Measurements from ENCODE around the gene H1-8.

Gene H1-8

GRCh38 chr3:129521611-129522010 lies 21.4 kb upstream of the H1-8 start:
- Histone ChIP-seq H3K23ac (ENCODE audit: low read length) (no peak overlapping the region), H3K4me1 (ENCODE audit: control insufficient read depth, low read depth, low read length) (no peaks in the 10 kb centered on the region), H2AK5ac (ENCODE audit: low read length) (no peak overlapping the region), H3K18ac (ENCODE audit: low read length) (no peak overlapping the region), H3K4ac (ENCODE audit: low read depth, low read length) (no peak overlapping the region), H3K27ac (ENCODE audit: low read depth, low read length) (no peak overlapping the region), H3K4me2 (ENCODE audit: low read length) (no peak overlapping the region), H2BK120ac (ENCODE audit: low read depth, low read length) (no peak overlapping the region), H3K9ac (ENCODE audit: low read length) (no peak overlapping the region), H3K79me1 (ENCODE audit: low read length) (no peaks in the 10 kb centered on the region), H2BK5ac (ENCODE audit: low read length) (no peak overlapping the region), H2BK15ac (replicated peaks; ENCODE audit: low read depth) (no peak overlapping the region), H4K8ac (ENCODE audit: low read depth, low read length) (no peak overlapping the region), H3K79me2 (ENCODE audit: control insufficient read depth, insufficient read depth, low read length) (no peaks in the 10 kb centered on the region), H3K56ac (ENCODE audit: low read length) (no peak overlapping the region), H3K36me3 (ENCODE audit: control insufficient read depth, insufficient read depth, low read length) (no peaks in the 10 kb centered on the region), H3K4me3 (ENCODE audit: low read length) (no peak overlapping the region), H4K5ac (ENCODE audit: low read length) (no peak overlapping the region), H3K27me3 (ENCODE audit: insufficient read depth, low read length, poor library complexity) (no peaks in the 10 kb centered on the region)
- no CpG with 5 or more reads among the region's 8 CpGs for WGBS (ENCODE audit: extremely low coverage, insufficient coverage, low lambda C conversion rate)
- no peak for DNase-seq

GRCh38 chr3:129522953-129523352 lies 20.0 kb upstream of the H1-8 start:
- H3K9ac ChIP-seq (ENCODE audit: low read length): no peak overlapping the region
- no peak overlapping the region for H3K4ac ChIP-seq (ENCODE audit: low read depth, low read length)
- no peak overlapping the region for H3K18ac ChIP-seq (ENCODE audit: low read length)
- no peak overlapping the region for H3K56ac ChIP-seq (ENCODE audit: low read length)
- H2BK15ac ChIP-seq (replicated peaks; ENCODE audit: low read depth): no peak overlapping the region
- H3K4me2 ChIP-seq (ENCODE audit: low read length): no peak overlapping the region
- H3K23ac ChIP-seq (ENCODE audit: low read length): no peak overlapping the region
- no peak overlapping the region for H4K5ac ChIP-seq (ENCODE audit: low read length)
- no peak overlapping the region for H2AK5ac ChIP-seq (ENCODE audit: low read length)
- no peaks in the 10 kb centered on the region for H3K79me2 ChIP-seq (ENCODE audit: control insufficient read depth, insufficient read depth, low read length)
- no peaks in the 10 kb centered on the region for H3K27me3 ChIP-seq (ENCODE audit: insufficient read depth, low read length, poor library complexity)
- no peaks in the 10 kb centered on the region for H3K36me3 ChIP-seq (ENCODE audit: control insufficient read depth, insufficient read depth, low read length)
- DNase-seq: no peak
- H3K4me3 ChIP-seq (ENCODE audit: low read length): no peak overlapping the region
- no peak overlapping the region for H3K27ac ChIP-seq (ENCODE audit: low read depth, low read length)
- WGBS (ENCODE audit: extremely low coverage, insufficient coverage, low lambda C conversion rate): no CpG with 5 or more reads among the region's 5 CpGs
- H4K8ac ChIP-seq (ENCODE audit: low read depth, low read length): no peak overlapping the region
- H2BK120ac ChIP-seq (ENCODE audit: low read depth, low read length): no peak overlapping the region
- H3K79me1 ChIP-seq (ENCODE audit: low read length): no peaks in the 10 kb centered on the region
- no peak overlapping the region for H2BK5ac ChIP-seq (ENCODE audit: low read length)
- no peaks in the 10 kb centered on the region for H3K4me1 ChIP-seq (ENCODE audit: control insufficient read depth, low read depth, low read length)

- no peak overlapping the region for H2AK5ac ChIP-seq (ENCODE audit: low read length)
- H4K5ac ChIP-seq (ENCODE audit: low read length): no peak overlapping the region
- no peak overlapping the region for H3K23ac ChIP-seq (ENCODE audit: low read length)
- H3K4ac ChIP-seq (ENCODE audit: low read depth, low read length): no peak overlapping the region
- H3K56ac ChIP-seq (ENCODE audit: low read length): no peak overlapping the region
- no peaks in the 10 kb centered on the region for H3K4me1 ChIP-seq (ENCODE audit: control insufficient read depth, low read depth, low read length)
- H4K8ac ChIP-seq (ENCODE audit: low read depth, low read length): no peak overlapping the region
- H3K79me2 ChIP-seq (ENCODE audit: control insufficient read depth, insufficient read depth, low read length): no peaks in the 10 kb centered on the region
- no peak overlapping the region for H2BK120ac ChIP-seq (ENCODE audit: low read depth, low read length)
- H3K4me2 ChIP-seq (ENCODE audit: low read length): no peak overlapping the region
- H3K27ac ChIP-seq (ENCODE audit: low read depth, low read length): no peak overlapping the region
- no peak overlapping the region for H2BK5ac ChIP-seq (ENCODE audit: low read length)
- no peak overlapping the region for H3K4me3 ChIP-seq (ENCODE audit: low read length)
- no peak overlapping the region for H3K9ac ChIP-seq (ENCODE audit: low read length)
- no peaks in the 10 kb centered on the region for H3K27me3 ChIP-seq (ENCODE audit: insufficient read depth, low read length, poor library complexity)
- no peak overlapping the region for H3K18ac ChIP-seq (ENCODE audit: low read length)
- DNase-seq: no peak
- H3K36me3 ChIP-seq (ENCODE audit: control insufficient read depth, insufficient read depth, low read length): no peaks in the 10 kb centered on the region
- no peaks in the 10 kb centered on the region for H3K79me1 ChIP-seq (ENCODE audit: low read length)
- no CpG with 5 or more reads among the region's 4 CpGs for WGBS (ENCODE audit: extremely low coverage, insufficient coverage, low lambda C conversion rate)
- no peak overlapping the region for H2BK15ac ChIP-seq (replicated peaks; ENCODE audit: low read depth)
Measured at GRCh38 chr3:129524081-129524480, 18.9 kb upstream of the H1-8 start.

DNA sequence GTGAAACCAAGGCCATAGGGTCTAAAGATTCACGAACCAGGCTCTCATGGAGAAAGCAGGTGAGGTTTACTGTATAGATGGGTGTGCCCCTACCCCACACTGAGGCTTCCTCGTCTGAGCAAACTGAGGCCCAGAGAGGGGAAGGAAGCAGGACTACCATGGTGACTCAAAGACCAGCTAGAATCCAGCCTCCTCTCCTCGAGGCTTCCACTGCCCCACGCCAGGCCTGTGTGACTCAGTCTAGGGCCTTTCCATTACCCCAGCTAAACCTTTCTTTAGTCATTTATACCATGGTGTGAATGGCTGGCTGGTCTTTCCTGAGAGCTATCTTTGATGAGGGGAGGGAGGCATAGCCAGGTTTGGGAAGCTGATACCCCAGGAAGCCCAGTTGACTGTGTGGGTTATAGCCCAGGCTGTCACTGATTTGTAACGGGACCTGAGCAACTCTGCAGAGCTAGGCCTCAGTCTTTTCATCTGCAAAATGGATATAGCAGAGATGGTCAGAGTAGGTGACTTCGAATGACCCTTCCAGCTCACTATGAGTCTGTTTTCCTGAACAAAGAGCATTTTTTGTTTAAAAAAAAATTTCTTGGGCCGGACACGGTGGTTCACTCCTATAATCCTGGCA lies 17.5 kb upstream of the H1-8 start:
- DNase-seq: no peak
- Histone ChIP-seq H2BK15ac (replicated peaks; ENCODE audit: low read depth) (no peak overlapping the region), H3K56ac (ENCODE audit: low read length) (no peak overlapping the region), H3K4me1 (ENCODE audit: control insufficient read depth, low read depth, low read length) (peaks cover 4% of the 10 kb centered on the region), H3K79me2 (ENCODE audit: control insufficient read depth, insufficient read depth, low read length) (no peaks in the 10 kb centered on the region), H4K8ac (ENCODE audit: low read depth, low read length) (no peak overlapping the region), H3K18ac (ENCODE audit: low read length) (no peak overlapping the region), H3K4ac (ENCODE audit: low read depth, low read length) (no peak overlapping the region), H2BK120ac (ENCODE audit: low read depth, low read length) (no peak overlapping the region), H3K9ac (ENCODE audit: low read length) (no peak overlapping the region), H3K4me2 (ENCODE audit: low read length) (no peak overlapping the region), H3K36me3 (ENCODE audit: control insufficient read depth, insufficient read depth, low read length) (no peaks in the 10 kb centered on the region), H3K4me3 (ENCODE audit: low read length) (no peak overlapping the region), H3K27me3 (ENCODE audit: insufficient read depth, low read length, poor library complexity) (no peaks in the 10 kb centered on the region), H3K79me1 (ENCODE audit: low read length) (no peaks in the 10 kb centered on the region), H2AK5ac (ENCODE audit: low read length) (no peak overlapping the region), H3K27ac (ENCODE audit: low read depth, low read length) (no peak overlapping the region), H2BK5ac (ENCODE audit: low read length) (no peak overlapping the region), H3K23ac (ENCODE audit: low read length) (no peak overlapping the region), H4K5ac (ENCODE audit: low read length) (no peak overlapping the region)
- WGBS (ENCODE audit: extremely low coverage, insufficient coverage, low lambda C conversion rate): no CpG with 5 or more reads among the region's 8 CpGs

DNA sequence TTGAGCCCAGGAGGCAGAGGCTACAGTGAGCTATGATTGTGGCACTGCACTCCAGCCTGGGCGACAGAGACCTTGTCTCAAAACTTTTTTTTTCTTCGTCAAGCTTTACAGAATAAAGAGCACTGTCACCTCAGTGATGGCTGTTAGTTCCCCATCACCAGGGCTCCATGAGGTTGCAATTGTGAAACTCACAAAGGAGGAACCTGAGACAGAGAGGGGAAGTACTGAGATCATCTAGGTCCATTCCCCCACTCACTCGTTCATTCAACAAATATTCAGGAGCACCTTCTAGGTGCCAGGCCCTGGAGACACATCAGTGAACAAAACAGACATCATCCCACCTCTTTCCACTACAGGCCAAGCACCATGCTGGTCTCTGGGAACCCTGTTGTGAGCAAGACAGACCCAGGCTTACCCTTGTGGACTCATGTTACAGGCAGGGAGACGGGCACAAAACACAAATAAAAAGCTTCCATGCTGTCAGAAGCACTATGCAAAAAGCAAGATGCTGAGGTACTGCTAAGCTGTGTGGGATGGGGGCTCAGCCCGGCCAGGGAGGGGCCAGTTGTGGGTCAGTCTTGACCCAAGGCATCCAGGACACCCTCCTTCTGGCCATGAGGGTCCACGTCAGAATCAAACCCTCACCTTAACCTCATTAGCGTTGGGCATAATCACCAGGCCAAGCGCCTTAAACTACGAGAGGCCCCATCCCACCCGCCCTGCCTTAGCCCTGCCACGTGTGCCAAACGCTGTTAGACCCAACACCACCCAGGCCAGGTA lies 16.7 kb upstream of the H1-8 start:
- no peak overlapping the region for H2AK5ac ChIP-seq (ENCODE audit: low read length)
- no peaks in the 10 kb centered on the region for H3K79me1 ChIP-seq (ENCODE audit: low read length)
- H3K18ac ChIP-seq (ENCODE audit: low read length): no peak overlapping the region
- no peak overlapping the region for H2BK120ac ChIP-seq (ENCODE audit: low read depth, low read length)
- no peak overlapping the region for H3K4me3 ChIP-seq (ENCODE audit: low read length)
- H3K56ac ChIP-seq (ENCODE audit: low read length): peak overlapping the region; percentile 44
- H3K27ac ChIP-seq (ENCODE audit: low read depth, low read length): no peak overlapping the region
- no peak overlapping the region for H3K4me2 ChIP-seq (ENCODE audit: low read length)
- DNase-seq: no peak
- H3K4me1 ChIP-seq (ENCODE audit: control insufficient read depth, low read depth, low read length): peaks cover 8% of the 10 kb centered on the region
- H3K4ac ChIP-seq (ENCODE audit: low read depth, low read length): no peak overlapping the region
- no peaks in the 10 kb centered on the region for H3K36me3 ChIP-seq (ENCODE audit: control insufficient read depth, insufficient read depth, low read length)
- H3K79me2 ChIP-seq (ENCODE audit: control insufficient read depth, insufficient read depth, low read length): no peaks in the 10 kb centered on the region
- H3K9ac ChIP-seq (ENCODE audit: low read length): no peak overlapping the region
- H2BK5ac ChIP-seq (ENCODE audit: low read length): no peak overlapping the region
- H4K5ac ChIP-seq (ENCODE audit: low read length): no peak overlapping the region
- H2BK15ac ChIP-seq (replicated peaks; ENCODE audit: low read depth): no peak overlapping the region
- H3K27me3 ChIP-seq (ENCODE audit: insufficient read depth, low read length, poor library complexity): no peaks in the 10 kb centered on the region
- H4K8ac ChIP-seq (ENCODE audit: low read depth, low read length): no peak overlapping the region
- WGBS (ENCODE audit: extremely low coverage, insufficient coverage, low lambda C conversion rate): no CpG with 5 or more reads among the region's 12 CpGs
- H3K23ac ChIP-seq (ENCODE audit: low read length): no peak overlapping the region
